OCI-LY3 (cell line): ENCODE results near the gene CAMTA1.
A peak's percentile ranks its signal among the peaks of the same experiment; 100 is the strongest.

Source experiments
- H2AFZ ChIP-seq: fragments of 200-600, 300-600 bp; shearing (Covaris generic); 2 replicates; pipeline ENCODE4 v1.6.0; 2014; ENCODE audit warnings: antibody characterized with exemption, low read depth, low read length
- H3K27ac ChIP-seq: fragments of 200-600, 300-600 bp; sonication (generic); 2 replicates; pipeline ENCODE4 v1.5.1; 2014; ENCODE audit warnings: mild to moderate bottlenecking, low read length, moderate library complexity, mixed read lengths
- H3K27me3 ChIP-seq: fragments of 200-600, 300-600 bp; sonication (generic); 2 replicates; pipeline ENCODE4 v1.6.1; 2014; ENCODE audit warnings: low read depth, low read length, mixed read lengths
- H3K36me3 ChIP-seq: fragments of 200-600, 300-600 bp; sonication (generic); replicated peaks from 2 replicates; pipeline ENCODE3; 2014; ENCODE audit warnings: low read depth, low read length, mixed read lengths
- H3K4me1 ChIP-seq: fragments of 300-600, 200-600 bp; sonication (generic); 2 replicates; pipeline ENCODE4 v1.6.1; 2014; ENCODE audit warnings: low read length, mixed read lengths
- H3K4me2 ChIP-seq: fragments of 200-600, 300-600 bp; sonication (generic); 2 replicates; pipeline ENCODE4 v1.6.1; 2014; ENCODE audit warnings: low read length, mixed read lengths
- H3K4me3 ChIP-seq: fragments of 300-600, 200-600 bp; sonication (generic); 2 replicates; pipeline ENCODE4 v1.5.1; 2014; ENCODE audit warnings: antibody characterized with exemption, mild to moderate bottlenecking, low read length, moderate library complexity
- H3K79me2 ChIP-seq: fragments of 300-600, 200-600 bp; shearing (Covaris generic); 2 replicates; pipeline ENCODE4 v1.6.1; 2014; ENCODE audit warnings: mild to moderate bottlenecking, low read length, mixed read lengths
- H3K9ac ChIP-seq: fragments of 300-600, 200-600 bp; shearing (Covaris generic); 2 replicates; pipeline ENCODE4 v1.6.0; 2014; ENCODE audit warnings: mild to moderate bottlenecking, low read length, moderate library complexity
- H3K9me3 ChIP-seq: fragments of 200-600, 300-600 bp; shearing (Covaris generic); 2 replicates; pipeline ENCODE4 v1.6.1; 2014; ENCODE audit warnings: low read length, mixed read lengths; ENCODE audit not compliant: insufficient read depth
- H4K20me1 ChIP-seq: fragments of 200-600, 300-600 bp; sonication (generic); 2 replicates; pipeline ENCODE4 v1.6.1; 2016; ENCODE audit warnings: low read length, mixed read lengths; ENCODE audit not compliant: insufficient read depth
- CTCF ChIP-seq: fragments of 200-600, 300-600 bp; sonication (generic); IDR thresholded peaks from 2 replicates; pipeline ENCODE4 v1.5.1; 2014; ENCODE audit warnings: antibody characterized with exemption, low read length, low read depth
- EZH2phosphoT487 ChIP-seq: fragments of 200-600 bp; shearing (Covaris generic); IDR thresholded peaks from 2 replicates; pipeline ENCODE4 v1.6.1; 2018; ENCODE audit warnings: antibody characterized with exemption, mixed run types, low read depth

Gene CAMTA1

GRCh38 chr1:6779089-6779805 is 6.0 kb upstream of the CAMTA1 start:
- Histone ChIP-seq H3K9ac (no peak overlapping the region), H2AFZ (no peak overlapping the region), H4K20me1 (no peaks in the 10 kb centered on the region), H3K36me3 (no peaks in the 10 kb centered on the region), H3K79me2 (peaks cover 13% of the 10 kb centered on the region), H3K27ac (no peak overlapping the region), H3K9me3 (0 out of 2 replicates have a peak, but pooled peaks cover 6% of the 10 kb centered on the region), H3K27me3 (no peaks in the 10 kb centered on the region), H3K4me2 (no peak overlapping the region), H3K4me3 (no peak overlapping the region), H3K4me1 (peaks cover 21% of the 10 kb centered on the region)
- TF ChIP-seq CTCF = no peak
- TF ChIP-seq EZH2phosphoT487 = no peak

GRCh38 chr1:6782151-6782550 is 3.1 kb upstream of the CAMTA1 start:
- H3K79me2 ChIP-seq = peaks cover 28% of the 10 kb centered on the region
- no peak overlapping the region for H3K9ac ChIP-seq
- no peak overlapping the region for H3K27ac ChIP-seq
- H3K4me2 ChIP-seq = no peak overlapping the region
- H3K4me1 ChIP-seq = peaks cover 24% of the 10 kb centered on the region
- H3K4me3 ChIP-seq = no peak overlapping the region
- peaks cover 12% of the 10 kb centered on the region for H4K20me1 ChIP-seq
- H2AFZ ChIP-seq = no peak overlapping the region
- TF ChIP-seq EZH2phosphoT487 = no peak
- TF ChIP-seq CTCF = no peak
- peaks cover 2% of the 10 kb centered on the region for H3K36me3 ChIP-seq
- no peaks in the 10 kb centered on the region for H3K27me3 ChIP-seq
- H3K9me3 ChIP-seq = no peaks in the 10 kb centered on the region

GRCh38 chr1:6783221-6783620 is 2.0 kb upstream of the CAMTA1 start:
- Histone ChIP-seq H3K4me2 (peak overlapping the region; percentile 89), H3K4me3 (peak overlapping the region; percentile 95), H3K9ac (peak overlapping the region; percentile 95), H3K79me2 (peaks cover 38% of the 10 kb centered on the region), H2AFZ (no peak overlapping the region), H3K9me3 (no peaks in the 10 kb centered on the region), H3K27me3 (no peaks in the 10 kb centered on the region), H3K27ac (peak overlapping the region; percentile 91; the same call in 1 of the 2 replicates), H3K36me3 (peaks cover 3% of the 10 kb centered on the region), H4K20me1 (peaks cover 20% of the 10 kb centered on the region), H3K4me1 (peaks cover 15% of the 10 kb centered on the region)
- TF ChIP-seq EZH2phosphoT487 (no peak), CTCF (no peak)

- H3K27me3 ChIP-seq = no peaks in the 10 kb centered on the region
- H3K27ac ChIP-seq = peak overlapping the region; percentile 91
- peak overlapping the region; percentile 95 for H3K4me3 ChIP-seq
- peak overlapping the region; percentile 62; the same call in 1 of the 2 replicates for H2AFZ ChIP-seq
- peaks cover 46% of the 10 kb centered on the region for H3K79me2 ChIP-seq
- H3K4me2 ChIP-seq = peak overlapping the region; percentile 89
- peak overlapping the region; percentile 95 for H3K9ac ChIP-seq
- H3K36me3 ChIP-seq = peaks cover 3% of the 10 kb centered on the region
- peaks cover 27% of the 10 kb centered on the region for H4K20me1 ChIP-seq
- H3K9me3 ChIP-seq = no peaks in the 10 kb centered on the region
- H3K4me1 ChIP-seq = peaks cover 15% of the 10 kb centered on the region
- TF ChIP-seq CTCF (no peak), EZH2phosphoT487 (no peak)
These were observed 1.2 kb upstream of the CAMTA1 start for GRCh38 chr1:6783936-6784559.
